ES-I3 (cell line): Measurements from ENCODE around the gene TBCCD1.

ENCODE experiments used
- H3K36me3 ChIP-seq: 2 replicates; pipeline ENCODE4 v1.6.1; 2013; ENCODE audit warnings: mild to moderate bottlenecking, low read length, control low read depth, moderate library complexity; ENCODE audit not compliant: insufficient read depth
- H3K4me1 ChIP-seq: 2 replicates; pipeline ENCODE4 v1.6.1; 2013; ENCODE audit warnings: mild to moderate bottlenecking, control low read depth, low read length; ENCODE audit not compliant: insufficient read depth
- H3K9ac ChIP-seq: 2 replicates; pipeline ENCODE4 v1.6.1; 2013; ENCODE audit warnings: low read depth, mild to moderate bottlenecking, low read length, moderate library complexity
- H3K9me3 ChIP-seq: 2 replicates; pipeline ENCODE4 v1.6.1; 2013; ENCODE audit warnings: mild to moderate bottlenecking, low read length, moderate library complexity; ENCODE audit not compliant: control insufficient read depth, insufficient read depth

TBCCD1 gene

DNA sequence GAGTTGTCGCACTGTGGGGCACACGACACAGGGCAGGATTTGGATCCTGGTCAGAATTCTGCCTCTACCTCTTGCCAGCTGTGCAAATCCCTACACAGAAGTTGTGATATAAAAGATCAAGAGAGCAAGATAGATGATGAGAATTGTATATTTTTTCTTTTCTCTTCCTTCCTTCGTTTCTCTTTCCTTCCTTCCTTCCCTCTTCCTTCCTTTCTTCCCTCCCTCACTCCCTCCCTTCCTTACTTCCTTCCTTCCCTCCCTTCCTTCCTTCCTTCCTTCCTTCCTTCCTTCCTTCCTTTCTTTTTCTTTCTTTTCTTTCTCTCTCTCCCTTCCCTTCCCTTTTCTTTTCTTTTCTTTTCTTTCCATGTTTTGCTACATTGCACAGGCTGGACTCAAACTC, 33.8 kb upstream of the TBCCD1 start:
- Histone ChIP-seq H3K36me3 (no peaks in the 10 kb centered on the region), H3K9me3 (no peaks in the 10 kb centered on the region), H3K4me1 (peaks cover 3% of the 10 kb centered on the region; the same call in 1 of the 2 replicates), H3K9ac (no peak overlapping the region)

DNA sequence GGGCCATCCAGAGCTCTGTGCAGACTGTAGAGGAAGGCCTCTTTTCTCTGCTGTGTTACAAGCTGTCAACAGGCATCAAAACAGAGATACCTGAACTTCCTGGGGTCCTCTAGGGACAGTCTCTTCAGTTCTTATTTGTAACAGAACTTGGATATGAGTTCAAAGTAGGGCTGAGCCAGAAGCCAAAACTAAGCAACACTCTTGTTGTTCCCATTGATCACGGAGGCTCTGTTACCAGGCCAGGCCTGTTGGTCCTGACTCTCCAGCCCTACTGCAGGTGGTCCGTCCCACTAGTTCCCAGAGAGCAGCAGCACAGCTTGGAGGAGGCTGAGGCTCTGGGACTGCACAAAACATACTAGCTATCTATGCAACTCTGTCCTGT, 32.6 kb upstream of the TBCCD1 start:
- Histone ChIP-seq H3K9ac (no peak overlapping the region), H3K4me1 (peaks cover 3% of the 10 kb centered on the region; the same call in 1 of the 2 replicates), H3K36me3 (no peaks in the 10 kb centered on the region), H3K9me3 (no peaks in the 10 kb centered on the region)

DNA sequence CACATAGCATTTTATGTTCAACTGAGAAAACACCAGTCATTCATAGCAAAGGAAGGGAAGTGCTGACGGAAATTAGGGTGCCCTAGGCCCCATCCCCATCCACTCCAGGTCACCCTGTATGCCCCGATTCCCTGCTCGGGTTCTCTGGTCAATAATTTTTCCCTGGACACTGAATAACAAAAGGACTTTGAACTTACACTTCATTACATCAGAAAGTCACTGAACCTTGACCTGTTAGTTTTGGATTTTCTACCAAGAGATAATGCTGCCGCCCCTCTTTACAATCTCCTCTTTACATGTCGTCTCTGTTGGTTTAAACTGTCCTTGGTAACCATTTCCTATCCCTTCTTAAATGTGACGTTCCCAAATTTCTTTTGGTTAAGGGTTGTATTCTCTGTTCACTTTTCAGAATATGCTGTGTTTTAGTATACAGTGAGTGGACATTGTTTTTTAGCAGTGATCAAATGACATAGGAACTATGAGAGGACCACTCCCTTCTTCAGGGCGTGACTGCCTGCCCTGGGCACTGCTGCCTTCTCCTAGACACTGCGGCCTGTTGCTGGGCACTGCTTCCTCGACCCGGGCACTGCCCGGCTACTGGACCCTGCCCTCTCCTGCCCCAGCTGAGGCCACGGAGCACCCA, 32.1 kb upstream of the TBCCD1 start:
- Histone ChIP-seq H3K36me3 (no peaks in the 10 kb centered on the region), H3K9me3 (no peaks in the 10 kb centered on the region), H3K9ac (no peak overlapping the region), H3K4me1 (peaks cover 3% of the 10 kb centered on the region; the same call in 1 of the 2 replicates)

GRCh38 chr3:186598794-186599141, 31.6 kb upstream of the TBCCD1 start:
- Histone ChIP-seq H3K4me1 (peaks cover 3% of the 10 kb centered on the region; the same call in 1 of the 2 replicates), H3K36me3 (no peaks in the 10 kb centered on the region), H3K9ac (no peak overlapping the region), H3K9me3 (no peaks in the 10 kb centered on the region)

GRCh38 chr3:186598108-186598784, 31.1 kb upstream of the TBCCD1 start:
- H3K36me3 ChIP-seq = no peaks in the 10 kb centered on the region
- peaks cover 3% of the 10 kb centered on the region; the same call in 1 of the 2 replicates for H3K4me1 ChIP-seq

DNA sequence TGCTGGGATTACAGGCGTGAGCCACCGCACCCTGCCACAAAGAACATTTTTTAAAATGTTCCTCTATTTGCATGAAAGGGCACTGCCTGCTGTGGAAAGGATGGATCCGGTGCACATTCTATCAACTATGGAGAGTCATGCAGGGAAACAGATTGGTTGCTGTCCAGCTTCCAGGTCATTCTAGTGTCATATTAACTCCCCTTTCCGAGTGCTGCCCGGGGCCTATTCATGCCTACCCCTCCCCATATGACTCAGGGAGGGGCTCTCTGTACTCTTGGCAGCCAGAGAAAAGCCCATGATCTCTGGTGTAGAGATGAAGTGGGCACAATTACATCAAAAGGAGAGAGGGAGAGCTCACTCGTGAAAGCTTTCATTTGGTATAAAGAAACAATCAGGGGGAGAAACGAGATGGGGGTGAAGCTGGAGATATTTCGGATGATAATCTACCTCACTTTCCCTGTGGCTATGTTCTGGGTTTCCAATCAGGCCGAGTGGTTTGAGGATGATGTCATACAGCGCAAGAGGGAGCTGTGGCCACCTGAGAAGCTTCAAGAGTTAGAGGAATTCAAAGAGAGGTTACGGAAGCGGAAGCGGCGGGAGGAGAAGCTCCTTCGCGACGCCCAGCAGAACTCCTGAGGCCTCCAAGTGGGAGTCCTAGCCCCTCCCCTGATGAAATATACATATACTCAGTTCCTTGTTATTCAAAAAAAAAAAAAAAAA, 29.6 kb upstream of the TBCCD1 start:
- no peaks in the 10 kb centered on the region; the same call in 1 of the 2 replicates for H3K4me1 ChIP-seq
- no peaks in the 10 kb centered on the region for H3K36me3 ChIP-seq
- H3K9ac ChIP-seq = peak overlapping the region; percentile 20; the same call in 1 of the 2 replicates
- H3K9me3 ChIP-seq = no peaks in the 10 kb centered on the region

More at GRCh38 chr3:186598108-186598784, 31.1 kb upstream of the TBCCD1 start:
- no peaks in the 10 kb centered on the region for H3K9me3 ChIP-seq
- no peak overlapping the region for H3K9ac ChIP-seq

DNA sequence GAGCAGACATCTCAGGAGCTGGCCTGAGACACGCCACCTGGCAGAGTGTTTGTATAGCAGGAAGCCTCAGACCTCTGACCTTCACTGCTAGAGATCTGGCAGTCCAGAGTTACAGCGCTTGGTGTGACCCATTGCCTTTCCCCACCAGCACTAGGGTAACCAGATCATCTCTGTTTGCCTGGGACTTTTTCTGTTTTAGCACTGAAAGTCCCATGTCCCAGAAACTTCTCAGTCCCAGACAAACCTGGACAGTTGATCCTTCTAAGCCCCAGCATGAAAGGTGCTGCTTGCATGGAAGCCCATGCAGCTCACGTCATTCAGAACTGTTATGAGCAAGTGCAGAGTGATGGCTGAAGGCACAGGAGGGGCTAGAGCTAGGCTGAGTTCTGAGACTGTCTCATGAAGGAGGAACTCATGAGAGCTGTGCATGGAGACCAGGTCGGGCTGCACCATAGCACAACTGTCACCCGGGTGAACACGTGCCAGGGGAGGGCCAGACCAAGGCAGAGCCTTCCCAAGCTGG, 27.5 kb upstream of the TBCCD1 start:
- H3K36me3 ChIP-seq = no peaks in the 10 kb centered on the region
- no peaks in the 10 kb centered on the region; the same call in 1 of the 2 replicates for H3K4me1 ChIP-seq
- H3K9ac ChIP-seq = no peak overlapping the region
- no peaks in the 10 kb centered on the region for H3K9me3 ChIP-seq

DNA sequence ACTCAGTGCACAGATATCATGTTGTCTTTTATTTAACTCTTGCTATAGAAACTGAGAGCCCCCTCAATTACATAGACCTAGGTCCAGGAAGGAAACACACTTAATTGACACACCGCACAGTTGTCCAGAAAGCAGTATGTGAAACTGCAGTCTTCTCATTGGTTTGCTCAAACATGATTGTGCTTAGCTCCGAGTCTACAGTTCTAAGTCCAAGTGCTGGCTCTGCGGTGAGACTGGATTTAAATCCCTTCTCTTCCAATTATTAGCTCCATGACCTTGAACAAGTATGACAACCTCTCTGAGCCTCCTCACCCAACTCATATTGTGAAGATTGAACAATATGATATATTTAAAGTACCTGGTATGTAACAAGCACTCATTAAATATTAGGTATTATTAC, 26.7 kb upstream of the TBCCD1 start:
- Histone ChIP-seq H3K9me3 (no peaks in the 10 kb centered on the region), H3K9ac (no peak overlapping the region), H3K36me3 (no peaks in the 10 kb centered on the region)

DNA sequence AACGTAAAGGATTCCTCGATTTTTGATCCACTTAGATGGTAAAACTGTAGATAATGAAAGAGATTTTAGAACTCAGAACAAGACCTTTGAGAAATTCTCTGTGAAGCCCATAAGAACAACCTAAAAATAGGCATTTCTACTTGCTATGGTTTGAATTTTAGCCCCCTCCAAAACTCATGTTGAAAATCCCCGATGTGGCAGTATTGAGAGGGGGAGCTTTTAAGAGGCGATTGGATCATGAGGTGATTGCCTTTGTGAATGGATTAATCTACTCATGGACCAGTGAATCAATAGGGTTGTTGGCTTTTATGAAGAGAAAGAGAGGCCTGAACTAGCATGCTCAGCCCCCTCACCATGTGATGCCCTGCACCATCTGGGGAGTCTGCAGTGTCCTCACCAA, 25.5 kb upstream of the TBCCD1 start:
- Histone ChIP-seq H3K36me3 (no peaks in the 10 kb centered on the region), H3K9ac (no peak overlapping the region), H3K9me3 (no peaks in the 10 kb centered on the region), H3K4me1 (no peaks in the 10 kb centered on the region; the same call in 1 of the 2 replicates)

More for the DNA sequence above, 26.7 kb upstream of the TBCCD1 start:
- H3K4me1 ChIP-seq = no peaks in the 10 kb centered on the region; the same call in 1 of the 2 replicates

- H3K9ac ChIP-seq = no peak overlapping the region
- no peaks in the 10 kb centered on the region for H3K4me1 ChIP-seq
These were observed 23.6 kb upstream of the TBCCD1 start for GRCh38 chr3:186590580-186591295.

GRCh38 chr3:186589856-186590579, 22.9 kb upstream of the TBCCD1 start:
- Histone ChIP-seq H3K9ac (no peak overlapping the region), H3K4me1 (no peaks in the 10 kb centered on the region), H3K36me3 (peaks cover 1% of the 10 kb centered on the region; the same call in 1 of the 2 replicates), H3K9me3 (no peaks in the 10 kb centered on the region)

More at GRCh38 chr3:186590580-186591295, 23.6 kb upstream of the TBCCD1 start:
- H3K9me3 ChIP-seq = no peaks in the 10 kb centered on the region
- no peaks in the 10 kb centered on the region for H3K36me3 ChIP-seq

DNA sequence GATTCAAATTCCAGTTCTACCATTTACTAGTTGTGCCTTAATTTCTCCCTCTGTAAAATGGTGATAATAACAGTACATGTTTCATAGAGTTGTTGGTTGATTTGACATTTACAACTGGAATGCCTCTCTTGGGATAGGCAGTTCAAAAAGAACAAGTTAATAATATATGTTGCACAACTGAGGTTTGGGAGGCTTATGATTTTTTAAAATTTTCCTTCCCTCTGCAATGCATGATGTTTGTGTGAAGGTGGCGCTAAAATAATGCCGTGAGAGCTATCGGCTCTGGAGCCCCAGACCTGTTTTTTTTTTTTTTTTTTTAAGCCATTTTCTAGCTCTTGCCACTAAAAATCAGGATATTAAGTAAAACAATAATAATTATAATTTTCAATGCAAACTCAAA, 22.0 kb upstream of the TBCCD1 start:
- Histone ChIP-seq H3K36me3 (peaks cover 8% of the 10 kb centered on the region), H3K4me1 (no peaks in the 10 kb centered on the region), H3K9ac (no peak overlapping the region), H3K9me3 (no peaks in the 10 kb centered on the region)

GRCh38 chr3:186588632-186589031, 21.5 kb upstream of the TBCCD1 start:
- no peaks in the 10 kb centered on the region; the same call in 1 of the 2 replicates for H3K4me1 ChIP-seq
- no peaks in the 10 kb centered on the region for H3K9me3 ChIP-seq
- H3K9ac ChIP-seq = no peak overlapping the region
- H3K36me3 ChIP-seq = peaks cover 8% of the 10 kb centered on the region
